DMS79 treated with DMSO at 0.1 percent for 48 hours (cell line): ENCODE results near the gene SPAG16.
"Not testable (repeated sequence)": the region's sequence is repeated elsewhere in the genome, so short reads cannot be mapped to it uniquely, and the experiment has no call there.

Experiments
- DNase-seq: peaks from one replicate; lab custom pipeline; 2025; lab: John Stamatoyannopoulos, UW

The SPAG16 gene

GRCh38 chr2:213703406-213704098, 419.3 kb downstream of the SPAG16 start:
- no peak for DNase-seq

- no peak for DNase-seq
Measured at GRCh38 chr2:213710164-213710563, 425.9 kb downstream of the SPAG16 start.

- not testable (repeated sequence) for DNase-seq
Measured at GRCh38 chr2:213718411-213718810, 434.1 kb downstream of the SPAG16 start.

GRCh38 chr2:213722565-213722964, 438.3 kb downstream of the SPAG16 start:
- DNase-seq: no peak

GRCh38 chr2:213723041-213723560, 438.8 kb downstream of the SPAG16 start:
- DNase-seq: no peak

GRCh38 chr2:213723707-213724106, 439.4 kb downstream of the SPAG16 start:
- DNase-seq: no peak

- DNase-seq: no peak
Measured at GRCh38 chr2:213726101-213726500, 441.8 kb downstream of the SPAG16 start.

GRCh38 chr2:213733893-213734292, 449.6 kb downstream of the SPAG16 start:
- no peak for DNase-seq

GRCh38 chr2:213740453-213740852, 456.2 kb downstream of the SPAG16 start:
- no peak for DNase-seq

GRCh38 chr2:213751446-213751845, 467.2 kb downstream of the SPAG16 start:
- DNase-seq: no peak

GRCh38 chr2:213752575-213752974, 468.3 kb downstream of the SPAG16 start:
- no peak for DNase-seq

GRCh38 chr2:213757525-213757924, 473.3 kb downstream of the SPAG16 start:
- DNase-seq: no peak

GRCh38 chr2:213763354-213763753, 479.1 kb downstream of the SPAG16 start:
- DNase-seq: no peak

- no peak for DNase-seq
Measured at GRCh38 chr2:213763963-213764362, 479.7 kb downstream of the SPAG16 start.

GRCh38 chr2:213764849-213765248, 480.6 kb downstream of the SPAG16 start:
- DNase-seq: no peak

- DNase-seq: no peak
Measured at GRCh38 chr2:213766062-213766461, 481.8 kb downstream of the SPAG16 start.

- DNase-seq: no peak
Measured at GRCh38 chr2:213766465-213766901, 482.2 kb downstream of the SPAG16 start.

- no peak for DNase-seq
Measured at GRCh38 chr2:213787869-213788268, 503.6 kb downstream of the SPAG16 start.

GRCh38 chr2:213789940-213790339, 505.7 kb downstream of the SPAG16 start:
- no peak for DNase-seq

GRCh38 chr2:213792045-213792444, 507.8 kb downstream of the SPAG16 start:
- no peak for DNase-seq

- DNase-seq: no peak
Measured at GRCh38 chr2:213806125-213806726, 522.0 kb downstream of the SPAG16 start.

- DNase-seq: no peak
Measured at GRCh38 chr2:213816583-213816982, 532.3 kb downstream of the SPAG16 start.

GRCh38 chr2:213818436-213818835, 534.2 kb downstream of the SPAG16 start:
- DNase-seq: no peak

GRCh38 chr2:213834331-213834730, 550.1 kb downstream of the SPAG16 start:
- DNase-seq: no peak
